Measurements from ENCODE around the gene FOLR3.
A peak's percentile ranks its signal among the peaks of the same experiment; 100 is the strongest.
"Not testable (repeated sequence)": the region's sequence is repeated elsewhere in the genome, so short reads cannot be mapped to it uniquely, and the experiment has no call there.

FOLR3 gene

DNA sequence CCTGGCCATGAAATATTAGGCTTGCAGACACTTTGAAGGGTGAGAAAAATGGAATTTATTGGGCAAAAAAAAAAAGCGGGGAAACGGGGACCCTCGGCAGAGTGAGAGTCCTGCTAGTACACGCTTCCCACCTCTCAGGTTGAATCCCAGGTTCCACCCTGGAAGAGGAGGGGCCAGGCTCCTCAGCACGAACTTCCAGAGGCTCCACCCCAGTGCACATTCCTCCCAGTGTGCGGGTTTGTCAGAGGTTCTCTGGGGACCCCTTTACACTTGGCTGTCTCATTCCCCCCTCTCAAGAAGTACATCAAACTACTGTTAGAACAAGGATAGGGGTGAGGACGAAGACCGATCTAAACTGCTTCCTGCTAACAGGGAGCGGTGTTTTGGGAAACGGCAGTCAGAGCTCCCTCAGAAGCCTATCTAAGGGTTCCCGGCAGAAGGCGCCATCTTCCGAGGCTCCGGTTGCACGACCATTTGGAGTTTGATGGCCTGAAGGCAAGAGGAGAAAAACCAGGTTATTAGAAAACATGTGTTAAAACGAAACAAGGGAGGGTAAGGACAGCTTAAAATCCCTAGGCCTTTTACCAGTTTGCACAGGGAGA is 27.5 kb downstream of the FOLR3 start:
- DNase-seq: no peak

DNA sequence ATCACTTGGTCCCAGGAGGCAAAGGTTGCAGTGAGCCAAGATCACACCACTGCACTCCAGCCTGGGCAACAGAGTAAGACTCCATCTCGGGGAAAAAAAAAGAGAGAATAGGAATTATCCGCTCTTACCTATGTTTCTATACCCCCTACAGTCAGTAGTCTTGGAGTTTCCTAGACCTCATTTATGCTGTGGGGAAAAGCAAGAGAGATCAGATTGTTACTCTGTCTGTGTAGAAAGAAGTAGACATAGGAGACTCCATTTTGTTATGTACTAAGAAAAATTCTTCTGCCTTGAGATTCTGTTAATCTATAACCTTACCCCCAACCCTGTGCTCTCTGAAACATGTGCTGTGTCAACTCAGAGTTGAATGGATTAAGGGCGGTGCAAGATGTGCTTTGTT is 28.7 kb downstream of the FOLR3 start:
- DNase-seq: not testable (repeated sequence)

DNA sequence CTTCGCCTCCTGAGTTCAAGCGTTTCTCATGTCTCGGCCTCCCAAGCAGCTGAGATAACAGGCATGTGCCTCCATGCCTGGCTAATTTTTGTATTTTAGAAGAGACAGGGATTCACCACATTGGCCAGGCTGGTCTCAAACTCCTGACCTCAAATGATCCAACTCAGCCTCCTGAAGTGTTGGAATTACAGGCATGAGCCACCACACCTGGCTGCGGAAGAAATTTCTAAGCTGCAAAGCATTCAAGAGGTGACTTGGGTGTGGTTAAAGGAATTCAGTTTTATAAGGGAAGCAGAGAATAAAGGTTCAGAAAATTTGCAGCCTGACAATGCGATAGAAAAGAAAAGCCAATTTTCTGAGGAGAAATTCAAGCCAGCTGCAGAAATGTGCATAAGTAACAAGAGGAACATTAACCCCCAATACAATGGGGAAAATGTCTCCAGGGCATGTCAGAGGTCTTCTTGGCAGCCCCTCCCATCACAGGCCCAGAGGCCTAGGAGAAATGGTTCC is 33.6 kb downstream of the FOLR3 start:
- not testable (repeated sequence) for DNase-seq

DNA sequence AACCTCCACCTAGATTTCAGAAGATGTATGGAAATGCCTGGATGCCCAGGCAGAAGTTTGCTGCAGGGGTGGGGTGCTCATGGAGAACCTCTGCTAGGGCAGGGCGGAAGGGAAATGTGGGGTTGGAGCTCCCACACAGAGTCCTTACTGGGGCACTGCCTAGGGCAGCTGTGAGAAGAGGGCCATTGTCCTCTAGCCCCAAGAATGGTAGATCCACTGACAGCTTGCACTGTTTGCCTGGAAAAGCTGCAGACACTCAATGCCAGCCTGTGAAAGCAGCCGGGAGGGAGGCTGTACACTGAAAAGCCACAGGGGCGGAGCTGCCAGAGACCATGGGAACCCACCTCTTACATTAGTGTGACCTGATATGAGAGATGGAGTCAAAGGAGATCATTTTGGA is 34.2 kb downstream of the FOLR3 start:
- DNase-seq: peak in 27 of 56 donors; percentile 1 to 73 (median 20)

DNA sequence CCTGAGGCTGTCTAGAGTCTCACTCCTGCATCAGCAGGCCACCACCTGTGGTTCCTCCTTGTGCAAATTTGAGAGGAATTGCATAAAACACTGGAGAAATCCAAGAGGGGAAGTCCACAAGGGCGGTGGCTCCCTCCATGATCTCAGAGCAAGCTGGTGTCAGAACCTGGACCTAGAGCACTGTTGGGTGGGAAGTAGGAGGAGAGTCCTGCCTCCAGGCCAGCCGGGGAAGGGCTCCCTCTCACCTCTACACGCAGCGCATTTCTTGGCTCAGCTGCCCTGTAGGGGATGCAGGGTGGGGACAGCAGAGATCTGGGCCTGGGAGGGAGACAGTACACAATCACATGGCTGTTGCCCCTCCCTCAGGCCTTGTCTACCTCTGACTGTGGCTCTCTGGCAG is 36.5 kb downstream of the FOLR3 start:
- not testable (repeated sequence) for DNase-seq

DNA sequence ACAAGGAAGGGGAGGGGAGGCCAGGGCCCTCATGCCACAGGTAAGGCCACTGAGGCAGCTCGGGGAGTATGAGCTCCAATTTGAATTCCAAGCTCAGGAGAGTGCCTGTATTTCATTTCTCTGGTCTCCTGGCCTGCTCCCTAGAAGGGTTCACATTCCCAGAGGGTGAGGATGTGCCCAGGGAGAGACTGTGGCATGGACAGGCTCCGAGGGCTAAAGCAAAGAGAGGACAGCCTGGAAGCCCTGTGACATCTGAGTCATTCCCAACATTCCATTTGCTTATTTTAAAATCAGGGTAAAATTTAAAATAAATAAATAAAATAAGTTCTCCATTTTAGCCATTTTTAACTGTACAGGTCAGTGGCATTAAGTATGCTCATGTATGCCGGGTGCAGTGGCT is 37.8 kb downstream of the FOLR3 start:
- no peak for DNase-seq

DNA sequence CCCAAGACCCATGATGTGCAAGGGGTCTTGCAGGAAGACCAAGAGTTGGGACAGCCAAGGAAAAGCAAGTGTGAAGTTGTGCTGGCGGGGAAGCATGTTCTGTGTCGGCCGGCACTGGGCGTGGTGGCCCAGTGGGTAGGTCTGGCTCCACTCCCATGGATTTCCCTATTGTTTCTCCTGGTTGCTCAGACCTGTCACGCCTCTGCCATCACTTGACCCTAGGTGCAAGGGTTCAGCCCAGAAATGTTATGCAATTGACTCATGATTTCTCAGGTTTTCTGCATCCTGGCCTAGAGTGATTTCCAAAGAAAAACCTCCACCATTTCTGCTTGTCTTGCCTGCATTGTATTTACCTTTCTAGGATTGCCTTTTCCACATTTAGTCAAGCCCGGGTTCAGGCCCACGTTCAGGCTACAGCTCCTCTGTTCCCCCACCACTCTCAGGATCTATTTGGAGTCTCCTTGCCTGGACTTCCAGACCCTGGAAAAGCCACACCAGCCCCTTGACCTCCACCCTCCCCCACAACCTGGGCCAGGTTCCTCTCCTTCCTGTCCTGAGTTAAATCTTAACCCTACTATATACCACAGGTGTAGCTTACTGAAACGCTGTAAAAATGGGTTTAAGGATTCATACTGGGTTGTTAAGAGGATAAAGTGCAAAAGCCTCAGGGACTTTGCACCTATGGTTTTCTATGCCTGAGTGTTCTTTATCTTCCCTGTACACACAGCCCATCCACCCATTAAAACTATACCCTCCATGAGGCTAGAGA is 39.0 kb downstream of the FOLR3 start:
- DNase-seq: no peak

DNA sequence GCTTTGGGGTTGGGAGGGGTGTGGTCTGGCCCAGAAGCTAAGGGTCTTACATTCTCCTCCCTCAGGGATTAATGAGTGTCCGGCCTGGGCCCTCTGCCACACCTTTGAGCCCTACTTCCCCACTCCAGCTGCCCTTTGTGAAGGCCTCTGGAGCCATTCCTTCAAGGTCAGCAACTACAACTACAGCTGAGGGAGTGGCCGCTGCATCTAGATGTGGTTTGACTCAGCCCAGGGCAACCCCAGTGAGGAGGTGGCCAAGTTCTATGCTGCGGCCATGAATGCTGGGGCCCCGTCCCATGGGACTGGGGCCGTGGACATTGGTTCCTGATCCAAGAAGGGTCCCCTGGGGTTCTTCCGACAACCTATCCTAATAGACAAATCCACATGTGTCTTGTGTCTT is 42.1 kb downstream of the FOLR3 start:
- no peak for DNase-seq

DNA sequence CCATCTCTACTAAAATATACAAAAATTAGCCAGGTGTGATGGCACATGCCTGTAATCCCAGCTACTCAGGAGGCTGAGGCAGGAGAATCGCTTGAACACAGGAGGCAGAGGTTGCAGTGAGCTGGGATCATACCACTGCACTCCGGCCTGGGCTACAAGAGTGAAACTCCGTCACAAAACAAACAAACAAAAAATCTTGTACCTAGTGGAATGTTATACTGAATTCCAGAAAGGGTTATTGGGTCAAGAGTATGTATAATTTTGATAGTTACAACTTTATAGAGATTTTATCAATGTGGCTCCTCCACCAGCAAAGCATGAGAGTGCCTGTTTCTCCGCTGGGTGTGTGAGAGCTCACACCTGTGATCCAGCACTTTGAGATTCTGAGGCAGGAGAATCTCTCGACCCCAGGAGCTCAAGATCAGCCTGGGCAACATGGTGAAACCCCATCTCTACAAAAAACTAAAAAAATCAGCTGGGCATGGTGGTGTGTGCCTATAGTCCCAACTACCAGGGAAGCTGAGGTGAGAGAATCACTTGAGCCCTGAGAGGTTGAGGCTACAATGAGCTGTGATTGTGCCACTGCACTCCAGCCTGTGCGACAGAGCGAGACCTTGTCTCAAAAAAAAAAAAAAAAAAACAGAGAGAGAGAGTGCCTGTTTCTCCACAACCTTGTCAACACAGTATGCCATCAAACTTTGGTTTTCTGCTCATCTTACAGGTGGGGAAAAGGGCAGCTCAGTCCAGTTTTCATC is 43.7 kb downstream of the FOLR3 start:
- no peak for DNase-seq

DNA sequence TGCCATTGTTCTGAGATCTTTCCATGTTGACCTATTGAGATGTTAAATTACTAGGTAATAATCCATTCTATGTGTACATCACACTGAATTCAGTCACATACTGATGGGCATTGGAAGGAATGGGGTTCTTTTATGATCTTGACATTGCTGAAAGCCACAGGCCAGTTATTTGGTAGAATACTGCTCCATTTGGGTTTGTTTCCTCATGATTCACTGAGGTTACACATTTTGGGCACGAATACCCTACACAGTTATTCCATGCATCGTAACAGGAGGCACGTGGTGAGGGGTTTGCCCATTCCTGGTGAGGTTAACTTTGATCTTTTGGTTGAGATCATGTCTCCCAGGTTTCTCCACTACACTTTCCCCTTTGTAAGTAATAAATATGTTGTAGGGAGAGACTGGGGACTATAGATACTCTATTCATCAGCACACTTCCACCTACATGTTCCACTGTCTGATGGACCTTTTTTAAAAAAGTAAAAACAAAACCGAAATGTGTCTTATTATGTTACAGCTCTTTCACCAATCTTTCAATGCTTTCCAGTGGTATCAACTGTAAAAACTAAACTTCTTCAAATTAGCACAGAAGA is 44.4 kb downstream of the FOLR3 start:
- no peak for DNase-seq

DNA sequence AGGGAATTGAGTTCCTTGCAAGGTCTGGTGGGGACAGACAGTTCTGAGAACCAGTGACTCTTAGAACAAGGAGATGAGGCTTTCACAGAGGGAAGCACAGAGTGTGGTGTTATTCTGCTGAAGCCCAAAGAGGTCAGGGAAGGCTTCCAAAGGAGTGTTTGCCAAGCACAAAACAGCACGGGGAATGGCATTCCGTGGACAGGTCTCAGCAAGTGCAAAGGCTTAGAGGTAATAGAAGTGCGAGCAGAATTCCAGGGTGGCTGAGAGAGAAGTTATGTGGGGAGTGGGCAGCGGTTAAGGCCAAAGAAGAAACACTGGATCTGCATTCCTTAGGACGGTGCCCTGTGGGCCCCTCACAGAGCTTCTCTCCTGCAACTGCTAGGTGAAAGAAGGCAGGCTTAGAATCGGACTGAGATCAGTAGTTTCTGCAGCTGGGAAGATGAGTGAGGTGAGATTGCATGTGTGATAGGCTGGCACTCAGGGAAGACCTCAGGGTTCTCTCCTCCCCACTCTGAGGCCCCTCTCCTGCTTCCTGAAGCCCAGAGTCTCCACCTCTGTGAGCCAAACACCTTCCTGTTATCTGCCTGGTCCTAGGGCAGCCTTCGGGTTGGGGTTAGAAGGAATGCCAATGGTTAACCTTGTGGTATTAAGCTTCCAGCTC is 45.5 kb downstream of the FOLR3 start:
- not testable (repeated sequence) for DNase-seq

DNA sequence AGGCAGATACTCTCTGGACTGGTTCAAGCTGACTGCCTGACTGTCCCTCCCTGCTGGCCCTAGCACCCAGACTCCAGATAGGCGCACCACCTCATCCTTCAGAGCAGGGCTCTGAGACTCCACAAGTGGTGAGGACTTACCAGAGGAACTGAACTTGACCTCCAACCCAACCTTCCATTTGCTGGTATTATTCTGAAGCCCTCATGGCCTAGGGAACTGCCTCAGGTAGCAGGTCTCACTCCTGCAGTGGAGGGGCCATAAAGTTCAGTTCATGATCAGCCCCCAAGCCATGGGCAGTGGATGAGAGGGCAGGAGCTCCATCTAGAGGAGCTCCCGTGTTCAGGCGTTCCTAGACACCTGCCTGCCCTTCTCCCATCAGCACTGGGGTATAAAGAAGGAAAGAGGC is 46.0 kb downstream of the FOLR3 start:
- not testable (repeated sequence) for DNase-seq

DNA sequence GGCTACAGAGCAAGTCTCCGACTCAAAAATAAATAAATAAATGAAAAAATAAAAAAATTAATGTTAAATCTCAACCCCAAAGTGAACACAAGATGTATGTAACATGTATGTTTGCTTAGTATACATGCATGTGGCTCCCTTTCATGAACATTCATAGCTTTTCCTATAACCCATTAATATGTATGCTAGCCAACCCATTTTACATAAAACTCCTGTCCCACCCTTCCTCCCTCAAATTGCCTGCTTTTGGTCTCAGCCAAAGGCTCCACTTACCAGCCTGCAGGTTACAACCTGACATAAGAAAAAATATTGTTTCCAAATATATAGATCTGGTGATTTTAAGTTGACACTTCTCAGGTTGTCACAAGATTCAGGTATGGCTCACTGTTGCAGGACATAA is 52.7 kb downstream of the FOLR3 start:
- no peak for DNase-seq

Measured in amygdala (tissue), 56 donors.